GM23338 (cell line): ENCODE measurements around the gene ENTPD3. TPM values are rescaled to one million over a fixed set of nuclear protein-coding genes. Genes with fewer than 3 reads are reported as not detected.

Experiments used
- ATAC-seq: fragments of 200-7000 bp; cut with Tn5 transposase; 3 replicates; pipeline ENCODE4 v1.9.1; 2020
- DNase-seq: peaks from one replicate; pipeline ENCODE4 v3.0.0-alpha.2; 2015; ENCODE audit warnings: low spot score
- H2AFZ ChIP-seq: fragments of 200-600 bp; sonication (generic); 2 replicates; pipeline ENCODE4 v1.8.0; 2016; ENCODE audit warnings: antibody characterized with exemption, mild to moderate bottlenecking, moderate library complexity
- H3F3A ChIP-seq: fragments of 200-600 bp; sonication (generic); replicated peaks from 2 replicates; pipeline ENCODE4 v1.8.0; 2017; ENCODE audit warnings: antibody characterized with exemption, mixed run types, low read depth
- H3K27ac ChIP-seq: fragments of 200-600 bp; sonication (generic); 2 replicates; pipeline ENCODE4 v1.6.1; 2016; ENCODE audit warnings: low read depth
- H3K27me3 ChIP-seq: fragments of 200-600 bp; sonication (generic); 2 replicates; pipeline ENCODE4 v1.8.0; 2016; ENCODE audit warnings: mild to moderate bottlenecking, mixed run types, moderate library complexity; ENCODE audit not compliant: insufficient read depth
- H3K36me3 ChIP-seq: fragments of 200-600 bp; sonication (generic); 2 replicates; pipeline ENCODE4 v1.8.0; 2016; ENCODE audit warnings: mild to moderate bottlenecking; ENCODE audit not compliant: insufficient read depth
- H3K4me1 ChIP-seq: fragments of 200-600 bp; sonication (generic); 2 replicates; pipeline ENCODE4 v1.8.0; 2016; ENCODE audit warnings: mild to moderate bottlenecking, moderate library complexity; ENCODE audit not compliant: insufficient read depth
- H3K4me2 ChIP-seq: fragments of 200-600 bp; sonication (generic); 2 replicates; pipeline ENCODE4 v1.7.1; 2017; ENCODE audit warnings: mixed run types
- H3K4me3 ChIP-seq: fragments of 200-600 bp; sonication (generic); 2 replicates; pipeline ENCODE4 v1.6.1; 2016; ENCODE audit warnings: mixed run types
- H3K79me2 ChIP-seq: fragments of 200-600 bp; sonication (generic); replicated peaks from 2 replicates; pipeline ENCODE4 v1.8.0; 2017; ENCODE audit warnings: mild to moderate bottlenecking; ENCODE audit not compliant: insufficient read depth
- H3K9me2 ChIP-seq: fragments of 200-600 bp; sonication (generic); 2 replicates; pipeline ENCODE4 v1.8.0; 2017; ENCODE audit not compliant: insufficient read depth
- H4K20me1 ChIP-seq: fragments of 200-600 bp; sonication (generic); replicated peaks from 2 replicates; pipeline ENCODE4 v1.8.0; 2017; ENCODE audit warnings: mild to moderate bottlenecking; ENCODE audit not compliant: insufficient read depth
- H3K27ac Mint-ChIP-seq: 2 replicates; pipeline ENCODE4 v1.8.0; 2020; ENCODE audit warnings: inconsistent platforms, mild to moderate bottlenecking, moderate library complexity, mixed read lengths
- H3K27me3 Mint-ChIP-seq: 3 replicates; pipeline ENCODE4 v1.8.0; 2022; ENCODE audit warnings: low read depth, mild to moderate bottlenecking, moderate library complexity, mixed read lengths, inconsistent platforms; ENCODE audit not compliant: insufficient read depth, poor library complexity
- H3K36me3 Mint-ChIP-seq: 3 replicates; pipeline ENCODE4 v1.8.0; 2021; ENCODE audit warnings: low read depth, mild to moderate bottlenecking, inconsistent platforms, moderate library complexity, mixed read lengths
- H3K4me1 Mint-ChIP-seq: 3 replicates; pipeline ENCODE4 v1.8.0; 2020; ENCODE audit warnings: mild to moderate bottlenecking, inconsistent platforms, mixed read lengths
- H3K4me3 Mint-ChIP-seq: 3 replicates; pipeline ENCODE4 v1.8.0; 2021; ENCODE audit warnings: moderate library complexity, mild to moderate bottlenecking, inconsistent platforms, mixed read lengths
- H3K9me3 Mint-ChIP-seq: 3 replicates; pipeline ENCODE4 v1.8.0; 2020; ENCODE audit warnings: moderate library complexity, mild to moderate bottlenecking, inconsistent platforms, mixed read lengths
- CREB1 ChIP-seq: fragments of 250-450 bp; sonication (Bioruptor Pico); IDR thresholded peaks from 2 replicates; pipeline ENCODE4 v1.5.0; 2020; ENCODE audit warnings: low read depth, mild to moderate bottlenecking, moderate library complexity
- EZH2 ChIP-seq: fragments of 200-600 bp; sonication (generic); IDR thresholded peaks from one replicate; pipeline ENCODE4 v1.8.0; 2017; ENCODE audit warnings: antibody characterized with exemption, mild to moderate bottlenecking, low read depth; ENCODE audit not compliant: unreplicated experiment
- EZH2phosphoT487 ChIP-seq: fragments of 200-600 bp; sonication (generic); IDR thresholded peaks from one replicate; pipeline ENCODE4 v1.8.1; 2018; ENCODE audit warnings: antibody characterized with exemption; ENCODE audit not compliant: unreplicated experiment
- JUNB ChIP-seq: IDR thresholded peaks from one replicate; pipeline ENCODE4 v1.6.1; 2016; ENCODE audit warnings: antibody characterized with exemption; ENCODE audit not compliant: unreplicated experiment
- NANOG ChIP-seq: IDR thresholded peaks from 2 replicates; pipeline ENCODE4 v1.6.1; 2016; ENCODE audit warnings: antibody characterized with exemption, borderline replicate concordance
- POLR2AphosphoS5 ChIP-seq: IDR thresholded peaks from 2 replicates; pipeline ENCODE4 v1.6.1; 2016; ENCODE audit warnings: antibody characterized with exemption, low read depth
- STAT1 ChIP-seq: IDR thresholded peaks from one replicate; pipeline ENCODE4 v1.6.1; 2016; ENCODE audit warnings: antibody characterized with exemption; ENCODE audit not compliant: unreplicated experiment
- ZNF114 ChIP-seq: fragments of 250-450 bp; sonication (Bioruptor Pico); IDR thresholded peaks from 2 replicates; pipeline ENCODE4 v1.5.0; 2020; ENCODE audit warnings: mild to moderate bottlenecking, moderate library complexity
- ZNF331 ChIP-seq: fragments of 250-450 bp; sonication (Bioruptor Pico); IDR thresholded peaks from 2 replicates; pipeline ENCODE4 v1.5.0; 2020; ENCODE audit warnings: low read depth, mild to moderate bottlenecking, moderate library complexity
- polyA plus RNA-seq: library from polyadenylated mRNA; unstranded; fragments of >200 nt; fragmentation: Nextera tagmentation; extraction: Ambion mirVana; gene quantifications from 2 replicates; pipeline ENCODE4 v1.2.1, GENCODE V29; 2016
- total RNA-seq: library from RNA; depleted of rRNA; stranded (reverse); fragments of >200 nt; shearing (Covaris generic); gene quantifications from 2 replicates; pipeline ENCODE4 v1.2.3, GENCODE V29; 2014
- TF ChIP-seq, protein P1 (sequence below): IDR thresholded peaks from one replicate; pipeline ENCODE4 v1.6.1; 2018; ENCODE audit warnings: antibody characterized with exemption; ENCODE audit not compliant: unreplicated experiment
- TF ChIP-seq, protein P2 (sequence below): IDR thresholded peaks from 2 replicates; pipeline ENCODE4 v1.6.1; 2016; ENCODE audit warnings: antibody characterized with exemption
- TF ChIP-seq, protein P3 (sequence below), 2 experiments: fragments of 200-600 bp in 1 of 2; sonication (generic) in 1 of 2; conservative IDR thresholded peaks; 2 replicates each; pipeline versions ENCODE4 v1.5.1 to v1.6.1; 2016 to 2017; ENCODE audit warnings: antibody characterized with exemption in 2 of 2, low read depth in 2 of 2, mild to moderate bottlenecking in 2 of 2, moderate library complexity in 1 of 2

The ENTPD3 gene
- total and polyA plus RNA-seq, 2 experiments from 2014 or later, result 0.32 to 0.63 TPM

DNA sequence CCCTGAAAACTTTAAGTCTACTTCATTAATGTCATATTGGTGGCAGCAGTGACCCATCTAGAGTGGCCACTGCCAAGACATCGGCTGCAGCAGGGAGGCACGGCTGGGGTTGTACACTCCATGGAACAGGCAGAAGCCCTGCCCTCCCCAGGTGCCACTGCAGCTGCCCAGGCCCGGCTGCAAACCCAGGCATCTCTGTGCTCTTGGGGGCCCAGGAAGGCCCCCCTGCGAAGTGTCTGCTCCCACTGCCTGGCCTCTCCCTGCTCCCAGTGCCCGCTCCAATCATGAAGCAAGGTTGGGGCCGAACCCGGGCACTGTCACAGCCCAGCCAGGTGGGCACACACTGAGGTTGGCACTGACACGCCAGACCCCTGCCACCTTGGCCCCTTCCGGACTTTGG lies 58.1 kb downstream of the ENTPD3 start:
- H3K27me3 Mint-ChIP-seq, result peaks cover 2% of the 10 kb centered on the region
- H3K4me1 Mint-ChIP-seq, result no peaks in the 10 kb centered on the region
- no peaks in the 10 kb centered on the region for H3K36me3 Mint-ChIP-seq
- ATAC-seq (no peak), DNase-seq (no peak)
- no peaks in the 10 kb centered on the region for H3K9me3 Mint-ChIP-seq
- Histone ChIP-seq H3K27me3 (no peaks in the 10 kb centered on the region), H3K9me2 (no peaks in the 10 kb centered on the region), H3K4me1 (no peaks in the 10 kb centered on the region), H2AFZ (no peak overlapping the region), H4K20me1 (no peaks in the 10 kb centered on the region; the same call in 1 of the 2 replicates), H3F3A (no peaks in the 10 kb centered on the region), H3K27ac (no peak overlapping the region), H3K4me2 (no peak overlapping the region), H3K79me2 (no peaks in the 10 kb centered on the region), H3K4me3 (no peak overlapping the region), H3K36me3 (no peaks in the 10 kb centered on the region)
- H3K4me3 Mint-ChIP-seq, result no peak overlapping the region
- H3K27ac Mint-ChIP-seq, result no peak overlapping the region
- TF ChIP-seq STAT1 (no peak), CREB1 (CRISPR knock-in tag) (no peak), ZNF114 (CRISPR knock-in tag) (no peak), NANOG (no peak), JUNB (no peak), EZH2phosphoT487 (no peak), POLR2AphosphoS5 (no peak), EZH2 (no peak), ZNF331 (no peak)
- TF ChIP-seq, protein P1, sequence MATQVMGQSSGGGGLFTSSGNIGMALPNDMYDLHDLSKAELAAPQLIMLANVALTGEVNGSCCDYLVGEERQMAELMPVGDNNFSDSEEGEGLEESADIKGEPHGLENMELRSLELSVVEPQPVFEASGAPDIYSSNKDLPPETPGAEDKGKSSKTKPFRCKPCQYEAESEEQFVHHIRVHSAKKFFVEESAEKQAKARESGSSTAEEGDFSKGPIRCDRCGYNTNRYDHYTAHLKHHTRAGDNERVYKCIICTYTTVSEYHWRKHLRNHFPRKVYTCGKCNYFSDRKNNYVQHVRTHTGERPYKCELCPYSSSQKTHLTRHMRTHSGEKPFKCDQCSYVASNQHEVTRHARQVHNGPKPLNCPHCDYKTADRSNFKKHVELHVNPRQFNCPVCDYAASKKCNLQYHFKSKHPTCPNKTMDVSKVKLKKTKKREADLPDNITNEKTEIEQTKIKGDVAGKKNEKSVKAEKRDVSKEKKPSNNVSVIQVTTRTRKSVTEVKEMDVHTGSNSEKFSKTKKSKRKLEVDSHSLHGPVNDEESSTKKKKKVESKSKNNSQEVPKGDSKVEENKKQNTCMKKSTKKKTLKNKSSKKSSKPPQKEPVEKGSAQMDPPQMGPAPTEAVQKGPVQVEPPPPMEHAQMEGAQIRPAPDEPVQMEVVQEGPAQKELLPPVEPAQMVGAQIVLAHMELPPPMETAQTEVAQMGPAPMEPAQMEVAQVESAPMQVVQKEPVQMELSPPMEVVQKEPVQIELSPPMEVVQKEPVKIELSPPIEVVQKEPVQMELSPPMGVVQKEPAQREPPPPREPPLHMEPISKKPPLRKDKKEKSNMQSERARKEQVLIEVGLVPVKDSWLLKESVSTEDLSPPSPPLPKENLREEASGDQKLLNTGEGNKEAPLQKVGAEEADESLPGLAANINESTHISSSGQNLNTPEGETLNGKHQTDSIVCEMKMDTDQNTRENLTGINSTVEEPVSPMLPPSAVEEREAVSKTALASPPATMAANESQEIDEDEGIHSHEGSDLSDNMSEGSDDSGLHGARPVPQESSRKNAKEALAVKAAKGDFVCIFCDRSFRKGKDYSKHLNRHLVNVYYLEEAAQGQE, result no peak
- TF ChIP-seq, protein P2, sequence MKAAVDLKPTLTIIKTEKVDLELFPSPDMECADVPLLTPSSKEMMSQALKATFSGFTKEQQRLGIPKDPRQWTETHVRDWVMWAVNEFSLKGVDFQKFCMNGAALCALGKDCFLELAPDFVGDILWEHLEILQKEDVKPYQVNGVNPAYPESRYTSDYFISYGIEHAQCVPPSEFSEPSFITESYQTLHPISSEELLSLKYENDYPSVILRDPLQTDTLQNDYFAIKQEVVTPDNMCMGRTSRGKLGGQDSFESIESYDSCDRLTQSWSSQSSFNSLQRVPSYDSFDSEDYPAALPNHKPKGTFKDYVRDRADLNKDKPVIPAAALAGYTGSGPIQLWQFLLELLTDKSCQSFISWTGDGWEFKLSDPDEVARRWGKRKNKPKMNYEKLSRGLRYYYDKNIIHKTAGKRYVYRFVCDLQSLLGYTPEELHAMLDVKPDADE, result no peak
- TF ChIP-seq, protein P3, sequence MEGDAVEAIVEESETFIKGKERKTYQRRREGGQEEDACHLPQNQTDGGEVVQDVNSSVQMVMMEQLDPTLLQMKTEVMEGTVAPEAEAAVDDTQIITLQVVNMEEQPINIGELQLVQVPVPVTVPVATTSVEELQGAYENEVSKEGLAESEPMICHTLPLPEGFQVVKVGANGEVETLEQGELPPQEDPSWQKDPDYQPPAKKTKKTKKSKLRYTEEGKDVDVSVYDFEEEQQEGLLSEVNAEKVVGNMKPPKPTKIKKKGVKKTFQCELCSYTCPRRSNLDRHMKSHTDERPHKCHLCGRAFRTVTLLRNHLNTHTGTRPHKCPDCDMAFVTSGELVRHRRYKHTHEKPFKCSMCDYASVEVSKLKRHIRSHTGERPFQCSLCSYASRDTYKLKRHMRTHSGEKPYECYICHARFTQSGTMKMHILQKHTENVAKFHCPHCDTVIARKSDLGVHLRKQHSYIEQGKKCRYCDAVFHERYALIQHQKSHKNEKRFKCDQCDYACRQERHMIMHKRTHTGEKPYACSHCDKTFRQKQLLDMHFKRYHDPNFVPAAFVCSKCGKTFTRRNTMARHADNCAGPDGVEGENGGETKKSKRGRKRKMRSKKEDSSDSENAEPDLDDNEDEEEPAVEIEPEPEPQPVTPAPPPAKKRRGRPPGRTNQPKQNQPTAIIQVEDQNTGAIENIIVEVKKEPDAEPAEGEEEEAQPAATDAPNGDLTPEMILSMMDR (conservative IDR thresholded peaks at IDR 0.05; ENCODE audit: low read depth in 2 of 2), result no peak
